ENCODE results near the gene POLD1.
A peak's percentile ranks its signal among the peaks of the same experiment; 100 is the strongest.

POLD1 gene

DNA sequence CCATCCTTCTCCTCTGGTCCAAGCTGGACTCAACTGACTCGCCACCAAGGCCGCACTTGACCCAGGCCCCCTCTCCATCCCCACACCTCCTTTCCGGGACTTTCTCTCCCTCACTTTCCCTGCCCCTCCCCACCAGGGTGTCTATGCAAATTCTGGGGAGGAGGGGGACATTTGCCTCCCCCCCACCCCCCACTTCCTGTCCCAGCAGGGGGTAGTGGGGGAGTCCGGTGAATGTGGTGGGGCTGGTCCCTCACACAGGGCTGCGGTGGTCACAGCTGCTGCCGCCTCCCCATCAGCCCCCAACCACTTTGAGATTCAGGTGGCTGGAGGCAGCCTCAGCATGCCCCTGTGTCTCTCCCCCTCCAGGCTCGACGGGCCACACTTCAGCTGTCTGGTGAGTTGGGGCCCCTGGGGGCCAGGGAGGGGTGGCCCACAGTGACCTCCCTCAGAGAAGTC is 35.5 kb downstream of the POLD1 start:
- DNase-seq (ENCODE audit: low spot score): peak; percentile 66
- TF ChIP-seq, protein P1, sequence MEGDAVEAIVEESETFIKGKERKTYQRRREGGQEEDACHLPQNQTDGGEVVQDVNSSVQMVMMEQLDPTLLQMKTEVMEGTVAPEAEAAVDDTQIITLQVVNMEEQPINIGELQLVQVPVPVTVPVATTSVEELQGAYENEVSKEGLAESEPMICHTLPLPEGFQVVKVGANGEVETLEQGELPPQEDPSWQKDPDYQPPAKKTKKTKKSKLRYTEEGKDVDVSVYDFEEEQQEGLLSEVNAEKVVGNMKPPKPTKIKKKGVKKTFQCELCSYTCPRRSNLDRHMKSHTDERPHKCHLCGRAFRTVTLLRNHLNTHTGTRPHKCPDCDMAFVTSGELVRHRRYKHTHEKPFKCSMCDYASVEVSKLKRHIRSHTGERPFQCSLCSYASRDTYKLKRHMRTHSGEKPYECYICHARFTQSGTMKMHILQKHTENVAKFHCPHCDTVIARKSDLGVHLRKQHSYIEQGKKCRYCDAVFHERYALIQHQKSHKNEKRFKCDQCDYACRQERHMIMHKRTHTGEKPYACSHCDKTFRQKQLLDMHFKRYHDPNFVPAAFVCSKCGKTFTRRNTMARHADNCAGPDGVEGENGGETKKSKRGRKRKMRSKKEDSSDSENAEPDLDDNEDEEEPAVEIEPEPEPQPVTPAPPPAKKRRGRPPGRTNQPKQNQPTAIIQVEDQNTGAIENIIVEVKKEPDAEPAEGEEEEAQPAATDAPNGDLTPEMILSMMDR (IDR thresholded peaks at IDR 0.05; ENCODE audit: extremely low read depth, missing control alignments): no peak

DNA sequence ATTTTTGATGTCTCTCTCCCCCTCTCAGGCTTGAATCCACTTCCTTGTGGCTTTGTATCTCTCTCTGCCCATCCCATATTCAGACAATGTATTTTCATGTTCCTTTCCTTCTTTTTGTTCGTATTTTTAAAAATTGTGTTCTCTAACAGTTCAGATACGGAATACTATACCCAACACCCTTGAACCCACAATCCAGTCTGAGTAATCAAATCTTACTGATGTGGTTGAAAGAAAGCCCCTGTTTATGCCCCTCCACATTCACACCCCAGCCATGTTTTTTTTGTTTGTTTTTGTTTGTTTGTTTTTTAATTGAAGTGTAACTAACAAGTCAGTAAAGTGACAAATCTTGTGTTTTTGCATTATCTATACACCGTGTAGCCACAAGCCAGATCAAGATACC is 36.0 kb downstream of the POLD1 start:
- TF ChIP-seq, protein P1 (IDR thresholded peaks at IDR 0.05; ENCODE audit: extremely low read depth, missing control alignments): no peak
- no peak for DNase-seq (ENCODE audit: low spot score)

DNA sequence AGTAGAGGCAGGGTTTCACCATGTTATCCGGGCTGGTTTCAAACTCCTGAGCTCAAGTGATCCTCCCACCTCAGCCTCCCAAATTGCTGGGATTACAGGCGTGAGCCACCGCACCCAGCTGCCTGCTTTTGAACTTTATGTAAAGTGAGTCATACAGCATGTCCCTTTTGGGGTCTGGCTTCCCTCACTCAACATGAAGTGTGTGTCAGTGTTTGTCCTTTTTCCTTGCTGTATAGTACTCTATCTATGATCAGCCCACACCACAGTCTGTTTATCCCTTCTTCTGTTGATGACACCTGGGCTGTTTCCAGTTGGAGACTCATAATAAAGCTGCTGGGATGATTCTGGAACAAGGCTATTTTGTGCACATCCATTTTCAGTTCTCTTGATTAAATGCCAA is 36.7 kb downstream of the POLD1 start:
- DNase-seq (ENCODE audit: low spot score): no peak
- TF ChIP-seq, protein P1 (IDR thresholded peaks at IDR 0.05; ENCODE audit: extremely low read depth, missing control alignments): no peak

DNA sequence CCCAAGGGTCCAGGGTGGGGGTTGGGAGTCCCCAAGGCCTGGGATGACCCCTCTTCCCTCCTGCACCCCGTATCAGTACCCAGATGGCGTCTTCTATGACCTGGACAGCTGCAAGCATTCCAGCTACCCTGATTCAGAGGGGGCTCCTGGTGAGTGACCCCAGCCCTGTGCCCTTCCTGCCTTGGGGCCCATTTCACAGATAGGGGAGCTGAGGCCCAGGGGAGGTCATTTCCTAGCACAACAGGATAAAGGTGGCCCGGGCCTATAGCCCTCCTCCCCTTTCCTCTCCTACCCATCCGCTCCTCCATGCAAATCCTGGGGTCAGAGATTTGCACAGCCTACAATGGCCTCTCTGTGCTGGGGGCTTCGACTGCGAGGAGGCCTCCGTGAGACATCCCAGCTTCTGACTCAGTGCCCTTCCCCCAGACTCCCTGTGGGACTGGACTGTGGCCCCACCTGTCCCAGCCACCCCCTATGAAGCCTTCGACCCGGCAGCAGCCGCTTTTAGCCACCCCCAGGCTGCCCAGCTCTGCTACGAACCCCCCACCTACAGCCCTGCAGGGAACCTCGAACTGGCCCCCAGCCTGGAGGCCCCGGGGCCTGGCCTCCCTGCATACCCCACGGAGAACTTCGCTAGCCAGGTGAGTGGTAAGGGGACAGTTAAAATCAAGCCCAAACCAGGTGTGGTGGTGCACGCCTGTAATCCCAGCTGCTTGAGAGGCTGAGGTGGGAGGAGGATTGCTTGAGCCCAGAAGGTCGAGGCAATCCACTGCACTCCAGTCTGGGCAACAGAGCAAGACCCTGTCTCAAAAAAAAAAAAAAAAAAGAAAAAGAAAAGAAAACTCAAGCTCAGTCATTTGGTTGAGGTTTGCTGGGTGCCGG is 38.5 kb downstream of the POLD1 start:
- TF ChIP-seq, protein P1 (IDR thresholded peaks at IDR 0.05; ENCODE audit: extremely low read depth, missing control alignments): no peak
- no peak for DNase-seq (ENCODE audit: low spot score)

DNA sequence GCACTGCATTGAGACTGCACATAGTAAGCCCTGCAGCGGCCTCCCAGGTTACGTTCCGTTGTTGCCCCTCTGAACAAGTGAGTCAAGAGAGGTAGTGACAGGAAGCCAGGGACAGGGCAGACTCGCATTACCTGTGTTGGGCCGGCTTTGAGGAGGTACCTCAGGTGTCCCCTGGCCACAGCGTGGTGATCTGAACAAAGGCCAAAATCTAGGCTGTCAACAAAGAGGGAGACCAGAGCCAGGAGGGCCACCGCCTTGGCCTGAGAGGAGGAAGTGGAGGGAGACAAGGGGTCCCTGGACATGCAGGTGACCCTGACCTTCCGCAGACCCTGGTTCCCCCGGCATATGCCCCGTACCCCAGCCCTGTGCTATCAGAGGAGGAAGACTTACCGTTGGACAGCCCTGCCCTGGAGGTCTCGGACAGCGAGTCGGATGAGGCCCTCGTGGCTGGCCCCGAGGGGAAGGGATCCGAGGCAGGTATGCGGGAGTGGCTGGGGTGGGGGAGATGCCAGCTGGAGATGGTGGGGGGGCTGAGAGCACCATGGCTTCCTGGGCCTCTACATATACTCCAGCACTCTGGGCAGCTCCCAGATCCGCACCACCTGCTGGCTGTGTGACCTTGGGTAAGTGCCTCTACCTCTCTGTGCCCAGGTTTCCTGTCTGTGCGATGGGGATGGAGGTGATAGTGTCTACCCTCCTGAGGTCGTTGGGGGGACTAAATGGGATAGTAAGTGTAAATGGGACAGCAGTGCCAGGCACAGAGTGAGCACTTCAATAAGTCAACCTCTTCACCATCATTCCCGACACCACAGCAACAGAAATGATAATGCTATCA is 39.3 kb downstream of the POLD1 start:
- DNase-seq (ENCODE audit: low spot score): no peak
- TF ChIP-seq, protein P1 (IDR thresholded peaks at IDR 0.05; ENCODE audit: extremely low read depth, missing control alignments): no peak

DNA sequence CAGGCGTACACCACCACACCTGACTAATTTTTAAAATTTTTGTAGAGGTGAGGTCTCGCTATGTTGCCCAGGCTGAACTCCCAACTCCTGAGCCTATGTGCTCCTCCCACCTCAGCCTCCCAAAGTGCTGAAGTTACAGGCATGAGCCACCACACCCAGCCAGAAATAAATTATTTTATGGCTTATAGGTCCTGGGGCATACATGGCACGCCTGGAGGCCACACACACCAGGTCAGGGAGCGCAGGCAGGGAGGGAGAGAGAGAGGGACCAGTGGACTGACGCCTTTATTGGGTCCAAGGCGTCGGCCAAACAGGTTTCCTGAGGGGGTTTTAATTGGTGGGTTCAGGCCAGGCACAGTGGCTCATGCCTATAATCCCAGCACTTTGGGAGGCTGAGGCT is 41.4 kb downstream of the POLD1 start:
- TF ChIP-seq, protein P1 (IDR thresholded peaks at IDR 0.05; ENCODE audit: extremely low read depth, missing control alignments): no peak
- DNase-seq (ENCODE audit: low spot score): no peak
